ENCODE results near the gene PDHA2. TPM values are rescaled to one million over a fixed set of nuclear protein-coding genes. Genes with fewer than 3 reads are reported as not detected.
"Not testable (repeated sequence)": the region's sequence is repeated elsewhere in the genome, so short reads cannot be mapped to it uniquely, and the experiment has no call there.

PDHA2 gene
- total RNA-seq = not detected

DNA sequence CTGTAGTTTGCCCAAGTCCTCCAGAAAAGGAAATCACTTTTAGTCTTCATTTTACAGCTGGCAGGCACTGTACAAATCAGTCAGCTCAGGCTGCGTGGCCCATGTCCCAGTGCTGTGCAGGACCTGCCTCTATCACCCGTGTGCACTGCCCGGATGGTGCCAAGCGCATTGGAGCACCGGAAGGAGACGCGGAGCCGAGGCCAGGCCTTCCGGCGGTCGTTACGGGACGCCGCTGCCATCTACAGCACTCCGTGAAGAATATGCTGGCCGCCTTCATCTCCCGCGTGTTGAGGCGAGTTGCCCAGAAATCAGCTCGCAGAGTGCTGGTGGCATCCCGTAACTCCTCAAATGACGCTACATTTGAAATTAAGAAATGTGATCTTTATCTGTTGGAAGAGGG lies at the start of gene PDHA2:
TSS of gene PDHA2 (plus strand) at position 203 of the 400 bp plus-strand sequence. CDS start at position 261, 58 bp downstream.
- POLR2A ChIA-PET = no interaction called here

DNA sequence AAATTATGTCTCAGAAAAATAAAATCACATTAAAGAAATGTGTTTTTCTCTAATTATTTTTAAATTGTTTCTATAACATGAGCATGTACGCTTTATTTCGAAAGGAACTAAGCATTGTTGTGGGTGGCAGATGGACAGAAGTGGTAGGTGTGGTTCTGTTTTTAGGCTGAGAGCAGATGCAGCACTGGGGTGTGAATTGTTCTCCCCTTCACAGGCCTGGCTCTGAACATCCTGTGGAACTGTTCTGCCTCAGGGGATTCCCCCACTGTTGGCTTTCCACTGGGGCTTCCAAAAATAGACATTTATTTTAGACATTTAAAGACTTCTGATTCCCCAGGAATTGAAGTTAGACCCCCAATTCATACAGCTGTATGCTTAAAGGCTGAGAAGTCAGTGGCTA lies 41.9 kb upstream of the PDHA2 start:
- CTCF ChIA-PET = no interaction called here
- POLR2A ChIA-PET = no interaction called here

More for the DNA sequence above, at the start of gene PDHA2:
- CTCF ChIA-PET = no interaction called here

DNA sequence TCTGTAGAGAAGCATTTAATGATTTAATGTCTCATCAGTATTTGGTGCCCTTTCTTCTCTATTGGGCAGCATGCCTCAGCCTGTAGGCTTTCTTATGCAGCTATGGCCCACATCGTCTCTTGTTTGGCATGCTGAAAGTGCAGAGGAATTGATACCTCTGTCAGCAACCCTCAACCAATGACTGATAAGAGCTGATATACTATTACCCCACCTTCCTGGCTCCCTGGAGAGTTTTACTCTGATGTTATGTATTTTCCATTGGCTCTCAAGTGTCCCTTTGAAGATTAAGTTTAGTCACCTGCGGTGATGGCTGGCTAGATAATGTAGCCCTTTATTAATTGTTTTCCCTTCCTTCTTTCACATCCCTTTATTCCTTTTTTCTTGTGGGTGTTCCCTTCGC lies 41.2 kb upstream of the PDHA2 start:
- POLR2A ChIA-PET = no interaction called here
- CTCF ChIA-PET = no interaction called here

DNA sequence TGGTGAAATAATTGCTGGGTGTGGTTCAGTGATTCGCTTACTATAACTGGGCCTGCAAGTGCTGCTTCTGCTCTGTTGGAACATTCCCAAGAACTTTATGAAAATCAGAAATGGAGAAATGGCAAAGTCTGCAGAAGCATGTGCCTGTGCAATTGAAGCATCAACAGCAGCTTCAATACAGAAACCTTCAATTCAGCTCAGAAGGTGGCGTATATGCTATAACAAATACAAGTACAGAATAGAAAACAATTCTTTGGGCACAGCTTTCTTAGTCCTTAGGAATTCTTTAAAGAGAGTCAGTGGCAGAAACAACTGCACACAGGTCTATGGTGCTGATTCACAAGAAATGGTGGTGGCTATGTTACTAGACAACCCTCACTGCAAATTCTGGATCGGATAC lies 18.0 kb upstream of the PDHA2 start:
- CTCF ChIA-PET = no interaction called here
- POLR2A ChIA-PET = no interaction called here

DNA sequence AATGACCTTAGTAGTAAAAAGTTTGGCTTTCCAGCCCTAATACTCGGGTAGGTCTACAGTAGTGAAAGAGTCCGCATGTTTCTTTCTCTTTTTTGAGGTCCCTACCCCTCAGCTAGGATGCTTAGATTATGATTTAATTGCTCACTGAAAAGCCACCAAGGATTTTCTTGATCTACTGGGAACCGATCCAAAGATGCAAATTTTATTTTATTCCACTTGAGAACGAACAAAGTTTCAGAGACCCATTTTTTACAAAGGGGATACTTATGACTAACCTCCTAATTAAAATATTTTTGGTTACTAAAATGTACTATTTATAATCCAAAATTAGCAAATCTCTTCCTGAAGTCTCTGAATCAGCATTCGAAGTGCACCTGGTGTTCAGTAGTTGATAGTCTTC lies 14.3 kb upstream of the PDHA2 start:
- ChIA-PET CTCF (interaction anchor here (0.6 kb wide), 1 partner anchor 73 kb away, joined by 3 read pairs; no protein-coding TSS in a partner anchor), POLR2A (no interaction called here)

- ChIA-PET CTCF (no interaction called here), POLR2A (no interaction called here)
Observed at GRCh38 chr4:95830651-95831050, 9.2 kb upstream of the PDHA2 start.

DNA sequence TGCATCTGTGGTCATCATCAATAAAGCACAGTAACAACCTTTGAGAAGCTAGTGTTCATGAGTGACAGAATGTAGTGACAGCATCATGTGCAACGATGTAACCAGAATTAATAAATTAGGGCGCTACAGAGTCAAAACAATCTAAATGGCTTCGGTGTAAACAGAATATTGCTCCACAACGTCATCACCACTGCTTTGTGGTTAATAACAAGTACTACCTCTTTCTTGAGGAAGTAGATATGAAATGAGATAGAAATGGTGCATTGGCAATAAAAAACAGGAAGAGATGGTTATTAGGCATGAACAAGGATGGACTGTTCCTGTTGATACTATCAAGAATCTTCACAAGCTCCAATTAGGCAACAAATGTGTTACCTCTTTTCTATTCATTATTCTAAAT lies 8.7 kb upstream of the PDHA2 start:
- ChIA-PET CTCF (no interaction called here), POLR2A (no interaction called here)

GRCh38 chr4:95833711-95834194 lies 6.1 kb upstream of the PDHA2 start:
- CTCF ChIA-PET = no interaction called here
- POLR2A ChIA-PET = no interaction called here

- ChIA-PET POLR2A (no interaction called here), CTCF (no interaction called here)
Observed at GRCh38 chr4:95835672-95836071, 4.2 kb upstream of the PDHA2 start.

DNA sequence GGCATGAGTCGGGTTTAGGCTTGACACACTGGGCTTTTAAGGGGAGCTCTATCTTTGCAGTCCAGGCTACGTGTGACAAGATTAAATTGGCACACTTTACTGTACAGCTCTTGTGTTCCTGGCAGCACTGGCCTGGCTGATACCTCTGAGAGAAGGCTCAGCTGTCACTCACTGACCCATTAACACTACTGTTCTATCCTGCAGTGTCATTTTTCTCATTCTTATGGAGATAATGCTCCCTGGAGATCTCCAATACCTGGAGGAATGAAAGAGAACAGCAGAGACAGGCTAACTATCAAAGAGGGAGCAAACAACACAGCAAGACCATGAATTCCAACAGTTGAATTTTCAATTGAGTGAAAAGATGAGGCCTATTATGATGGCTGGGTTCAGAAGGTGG lies 1.7 kb upstream of the PDHA2 start:
- POLR2A ChIA-PET = no interaction called here
- CTCF ChIA-PET = no interaction called here

- CTCF ChIA-PET = no interaction called here
Observed at GRCh38 chr4:95847908-95848460, 8.1 kb downstream of the PDHA2 start.

GRCh38 chr4:95850161-95850560 lies 10.3 kb downstream of the PDHA2 start:
- ChIA-PET POLR2A (no interaction called here), CTCF (no interaction called here)

More at GRCh38 chr4:95847908-95848460, 8.1 kb downstream of the PDHA2 start:
- POLR2A ChIA-PET = no interaction called here

- ChIA-PET POLR2A (no interaction called here), CTCF (no interaction called here)
Observed at GRCh38 chr4:95857761-95858160, 17.9 kb downstream of the PDHA2 start.

DNA sequence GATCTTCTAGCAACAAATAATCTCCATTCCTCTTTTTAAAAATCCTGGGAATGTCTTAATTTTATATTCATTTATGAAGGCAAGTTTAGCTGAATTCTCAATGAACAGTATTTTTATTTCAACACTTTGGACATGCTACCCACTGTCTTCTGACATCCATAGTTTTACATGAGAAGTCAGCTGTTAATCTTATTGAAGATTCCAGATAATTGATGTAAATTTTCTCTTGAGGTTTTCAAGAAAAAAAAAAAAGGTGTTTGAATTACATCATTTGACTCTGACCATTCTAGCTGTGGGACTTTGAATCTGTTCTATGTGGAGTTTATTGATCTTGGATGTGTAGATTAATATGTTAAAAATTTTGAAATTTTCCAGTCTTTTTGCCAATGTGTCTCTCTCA lies 28.0 kb downstream of the PDHA2 start:
- ChIA-PET CTCF (no interaction called here), POLR2A (no interaction called here)

DNA sequence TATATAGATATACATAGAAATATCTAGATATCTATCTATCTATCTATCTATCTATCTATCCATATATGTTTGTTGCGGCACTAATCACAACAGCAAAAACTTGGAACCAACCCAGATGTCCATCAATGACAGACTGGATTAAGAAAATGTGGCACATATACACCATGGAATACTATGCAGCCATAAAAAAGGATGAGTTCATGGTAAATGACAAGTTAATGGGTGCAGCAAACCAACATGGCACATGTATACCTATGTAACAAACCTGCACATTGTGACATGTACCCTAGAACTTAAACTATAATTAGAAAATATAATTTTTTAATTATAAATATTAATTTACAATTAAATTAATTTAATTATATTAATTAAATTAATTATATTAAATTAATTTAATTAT lies 29.5 kb downstream of the PDHA2 start:
- CTCF ChIA-PET, POLR2A ChIA-PET: not testable (repeated sequence)

- ChIA-PET POLR2A (no interaction called here), CTCF (no interaction called here)
Observed at GRCh38 chr4:95869961-95870500, 30.1 kb downstream of the PDHA2 start.

- CTCF ChIA-PET = no interaction called here
- POLR2A ChIA-PET = no interaction called here
Observed at GRCh38 chr4:95877636-95878035, 37.7 kb downstream of the PDHA2 start.

DNA sequence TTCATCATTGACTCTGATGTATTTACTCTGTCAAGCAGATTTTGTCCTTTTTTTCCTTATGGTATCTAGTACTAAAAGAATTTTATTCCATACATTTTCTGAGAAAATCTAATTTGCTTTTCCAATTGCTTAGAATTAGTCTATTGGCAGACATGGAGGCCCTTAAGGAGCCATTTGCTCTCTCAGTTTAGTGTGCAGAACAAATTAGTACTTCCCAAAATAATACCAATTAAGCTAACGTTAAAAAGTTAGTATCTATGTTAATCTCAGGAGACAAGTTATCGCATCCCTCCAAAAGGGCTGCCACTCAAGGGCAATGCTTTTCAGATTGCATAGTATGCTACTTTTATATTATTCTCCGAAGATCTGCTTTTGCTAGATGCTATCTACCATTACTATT lies 47.7 kb downstream of the PDHA2 start:
- ChIA-PET CTCF (no interaction called here), POLR2A (no interaction called here)

DNA sequence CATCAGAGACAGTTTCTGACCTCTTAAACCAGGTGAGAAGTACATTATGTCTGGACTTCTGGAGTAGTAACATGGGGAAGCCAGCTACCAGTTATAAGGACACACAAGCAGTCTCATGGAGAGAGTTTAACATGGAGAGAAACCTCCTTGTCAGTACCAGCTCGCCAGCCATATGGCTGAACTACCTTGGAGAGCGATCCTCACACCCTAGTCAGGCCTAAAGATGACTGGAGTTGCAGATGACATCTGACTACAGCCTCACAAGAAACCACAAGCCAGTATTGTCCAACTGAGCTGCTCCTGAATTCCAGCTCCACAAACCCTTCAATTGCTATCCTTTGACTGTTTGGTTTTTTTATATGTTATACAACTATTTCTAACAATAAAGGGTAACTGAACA lies 49.8 kb downstream of the PDHA2 start:
- CTCF ChIA-PET = no interaction called here
- POLR2A ChIA-PET = no interaction called here
